ENCODE measurements around the gene RPS6KA5. TPM values are rescaled to one million over a fixed set of nuclear protein-coding genes. Genes with fewer than 3 reads are reported as not detected.
"Not testable (repeated sequence)": the region's sequence is repeated elsewhere in the genome, so short reads cannot be mapped to it uniquely, and the experiment has no call there.

The RPS6KA5 gene
- total and polyA plus RNA-seq, 8 donors = 1.6 to 25.0 (median 8.5) TPM

- no peak overlapping the region for H3K4me3 ChIP-seq
- no peak overlapping the region for H3K27ac ChIP-seq
- DNase-seq = no peak
- H3K36me3 ChIP-seq = peaks cover 0 to 34% (median 29%) of the 10 kb centered on the region in 4 donors
- TF ChIP-seq EP300 (IDR thresholded peaks at IDR 0.05) = no peak
- no peak for TF ChIP-seq POLR2A (IDR thresholded peaks at IDR 0.05)
- TF ChIP-seq, protein P1, sequence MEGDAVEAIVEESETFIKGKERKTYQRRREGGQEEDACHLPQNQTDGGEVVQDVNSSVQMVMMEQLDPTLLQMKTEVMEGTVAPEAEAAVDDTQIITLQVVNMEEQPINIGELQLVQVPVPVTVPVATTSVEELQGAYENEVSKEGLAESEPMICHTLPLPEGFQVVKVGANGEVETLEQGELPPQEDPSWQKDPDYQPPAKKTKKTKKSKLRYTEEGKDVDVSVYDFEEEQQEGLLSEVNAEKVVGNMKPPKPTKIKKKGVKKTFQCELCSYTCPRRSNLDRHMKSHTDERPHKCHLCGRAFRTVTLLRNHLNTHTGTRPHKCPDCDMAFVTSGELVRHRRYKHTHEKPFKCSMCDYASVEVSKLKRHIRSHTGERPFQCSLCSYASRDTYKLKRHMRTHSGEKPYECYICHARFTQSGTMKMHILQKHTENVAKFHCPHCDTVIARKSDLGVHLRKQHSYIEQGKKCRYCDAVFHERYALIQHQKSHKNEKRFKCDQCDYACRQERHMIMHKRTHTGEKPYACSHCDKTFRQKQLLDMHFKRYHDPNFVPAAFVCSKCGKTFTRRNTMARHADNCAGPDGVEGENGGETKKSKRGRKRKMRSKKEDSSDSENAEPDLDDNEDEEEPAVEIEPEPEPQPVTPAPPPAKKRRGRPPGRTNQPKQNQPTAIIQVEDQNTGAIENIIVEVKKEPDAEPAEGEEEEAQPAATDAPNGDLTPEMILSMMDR (IDR thresholded peaks at IDR 0.05) = no peak
- no peak for TF ChIP-seq POLR2AphosphoS5 (IDR thresholded peaks at IDR 0.05)
- peaks cover 0 to 19% (median 13%) of the 10 kb centered on the region in 4 donors for H3K9me3 ChIP-seq
- H3K4me1 ChIP-seq = no peaks in the 10 kb centered on the region
- 86 to 97% (median 92%) methylated on average over 3 of the region's 3 CpGs for WGBS, 5 donors
- intact Hi-C loops (cut with DNase I; ENCODE audit: low total_unique reads) = no loop called here
- H3K27me3 ChIP-seq = no peaks in the 10 kb centered on the region
These were observed 117.1 kb downstream of the RPS6KA5 start for GRCh38 chr14:90943367-90943766.

GRCh38 chr14:90942511-90942910 lies 117.9 kb downstream of the RPS6KA5 start:
- no peak overlapping the region for H3K4me3 ChIP-seq
- DNase-seq = no peak
- H3K27me3 ChIP-seq = no peaks in the 10 kb centered on the region
- TF ChIP-seq, protein P1 (IDR thresholded peaks at IDR 0.05) = no peak
- TF ChIP-seq POLR2AphosphoS5 (IDR thresholded peaks at IDR 0.05) (no peak), EP300 (IDR thresholded peaks at IDR 0.05) (no peak), POLR2A (IDR thresholded peaks at IDR 0.05) (no peak)
- peaks cover 0 to 43% (median 36%) of the 10 kb centered on the region in 4 donors for H3K36me3 ChIP-seq
- H3K4me1 ChIP-seq = no peaks in the 10 kb centered on the region
- intact Hi-C loops (cut with DNase I; ENCODE audit: low total_unique reads) = no loop called here
- H3K9me3 ChIP-seq = peaks cover 0 to 22% (median 14%) of the 10 kb centered on the region in 4 donors
- H3K27ac ChIP-seq = no peak overlapping the region
- 91 to 99% (median 98%) methylated on average over 2 of the region's 2 CpGs for WGBS, 5 donors

DNA sequence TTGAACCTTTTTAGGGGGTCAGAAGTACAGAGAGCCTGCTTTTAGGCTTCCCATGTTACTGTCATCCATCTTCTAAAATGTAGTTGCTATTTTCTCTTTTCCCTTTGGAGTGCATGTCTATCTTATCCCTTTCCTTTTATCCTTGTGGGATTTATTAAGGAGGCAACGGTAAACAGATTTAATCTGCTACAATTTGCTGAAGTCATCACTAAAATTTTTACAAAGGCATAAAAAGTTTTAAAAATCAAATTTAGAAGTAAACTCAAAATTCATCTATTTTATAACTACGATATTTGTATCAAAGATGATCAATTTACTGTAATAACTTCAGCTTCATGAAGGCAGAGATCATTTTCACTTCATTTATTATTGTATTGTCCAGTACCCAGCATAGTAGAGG lies 118.7 kb downstream of the RPS6KA5 start:
- Histone ChIP-seq H3K4me3 (no peak overlapping the region), H3K27me3 (no peaks in the 10 kb centered on the region), H3K27ac (no peak overlapping the region), H3K9me3 (peaks cover 0 to 22% (median 14%) of the 10 kb centered on the region in 4 donors), H3K36me3 (peaks cover 0 to 44% (median 36%) of the 10 kb centered on the region in 4 donors), H3K4me1 (no peaks in the 10 kb centered on the region)
- DNase-seq = no peak
- 92 to 96% (median 95%) methylated on average over 2 of the region's 2 CpGs for WGBS, 5 donors
- no peak for TF ChIP-seq EP300 (IDR thresholded peaks at IDR 0.05)
- TF ChIP-seq, protein P1 (IDR thresholded peaks at IDR 0.05) = no peak
- intact Hi-C loops (cut with DNase I; ENCODE audit: low total_unique reads) = no loop called here

GRCh38 chr14:90940318-90940962 lies 120.0 kb downstream of the RPS6KA5 start:
- TF ChIP-seq POLR2A (IDR thresholded peaks at IDR 0.05) (no peak), EP300 (IDR thresholded peaks at IDR 0.05) (no peak), POLR2AphosphoS5 (IDR thresholded peaks at IDR 0.05) (no peak)
- TF ChIP-seq, protein P1 (IDR thresholded peaks at IDR 0.05) = no peak
- intact Hi-C loops (cut with DNase I; ENCODE audit: low total_unique reads) = no loop called here
- no peak overlapping the region for H3K4me3 ChIP-seq
- peaks cover 0 to 44% (median 36%) of the 10 kb centered on the region in 4 donors for H3K36me3 ChIP-seq
- peaks cover 0 to 22% (median 14%) of the 10 kb centered on the region in 4 donors for H3K9me3 ChIP-seq
- H3K4me1 ChIP-seq = no peaks in the 10 kb centered on the region
- H3K27ac ChIP-seq = no peak overlapping the region
- WGBS, 5 donors = 89 to 99% (median 97%) methylated on average over 5 of the region's 5 CpGs
- no peaks in the 10 kb centered on the region for H3K27me3 ChIP-seq
- no peak for DNase-seq

GRCh38 chr14:90939252-90939795 lies 121.1 kb downstream of the RPS6KA5 start:
- DNase-seq; H3K4me3 ChIP-seq; H3K4me1 ChIP-seq; H3K27ac ChIP-seq; intact Hi-C loops (cut with DNase I; ENCODE audit: low total_unique reads); H3K27me3 ChIP-seq: not testable (repeated sequence)
- Histone ChIP-seq H3K9me3 (peaks cover 0 to 22% (median 14%) of the 10 kb centered on the region in 4 donors), H3K36me3 (peaks cover 0 to 44% (median 36%) of the 10 kb centered on the region in 4 donors)
- WGBS, 5 donors = 96 to 98% (median 96%) methylated on average over 4 of the region's 4 CpGs

Measured in stomach (tissue), 9 donors.